Heart right ventricle (tissue), 16 donors: ENCODE data around the gene AK3. TPM values are rescaled to one million over a fixed set of nuclear protein-coding genes. Genes with fewer than 3 reads are reported as not detected.
"Not testable (repeated sequence)": the region's sequence is repeated elsewhere in the genome, so short reads cannot be mapped to it uniquely, and the experiment has no call there.

Experiments used
- ATAC-seq, 8 donors: fragments of 200-7000 bp; cut with Tn5 transposase; one replicate each; pipeline ENCODE4 v1.9.1; 2020; ENCODE audit warnings: mild to moderate bottlenecking in 8 of 8, moderate library complexity in 8 of 8, moderate number of reproducible peaks in 1 of 8
- DNase-seq, 2 donors: peaks; one replicate each; pipeline ENCODE4 v3.0.0-alpha.2; 2020
- H3K27ac ChIP-seq, 10 donors: fragments of 200-600 bp; sonication (generic) in 2 of 10; one replicate each; pipeline versions ENCODE4 v1.5.0 to v1.8.0; 2020 to 2022; ENCODE audit warnings: mild to moderate bottlenecking in 3 of 10
- H3K27me3 ChIP-seq, 7 donors: fragments of 200-600 bp; one replicate each; pipeline ENCODE4 v1.8.0; 2021 to 2022; ENCODE audit warnings: mild to moderate bottlenecking in 2 of 7
- H3K36me3 ChIP-seq, 9 donors: fragments of 200-600 bp; sonication (generic) in 1 of 9; one replicate each; pipeline versions ENCODE4 v1.5.0 to v1.8.0; 2020 to 2022; ENCODE audit warnings: mild to moderate bottlenecking in 2 of 9
- H3K4me1 ChIP-seq, 9 donors: fragments of 200-600 bp; sonication (generic) in 1 of 9; one replicate each; pipeline versions ENCODE4 v1.5.0 to v1.8.0; 2020 to 2022; ENCODE audit warnings: mild to moderate bottlenecking in 4 of 9
- H3K4me3 ChIP-seq, 10 donors: fragments of 200-600 bp; sonication (generic) in 2 of 10; one replicate each; pipeline versions ENCODE4 v1.5.0 to v1.8.0; 2020 to 2022; ENCODE audit warnings: mild to moderate bottlenecking in 7 of 10, moderate library complexity in 2 of 10
- H3K9me3 ChIP-seq, 11 donors: fragments of 200-600 bp in 10 of 11; sonication (generic) in 2 of 11; one replicate each; pipeline versions ENCODE4 v1.5.0 to v1.8.0; 2013 to 2022; ENCODE audit warnings: mild to moderate bottlenecking in 2 of 11, control low read depth in 1 of 11, moderate library complexity in 1 of 11
- CTCF ChIP-seq, 9 donors: fragments of 200-600 bp; sonication (generic) in 2 of 9; IDR thresholded peaks; one replicate each; pipeline versions ENCODE4 v1.5.0 to v1.8.0; 2021 to 2022; ENCODE audit warnings: antibody characterized with exemption in 9 of 9, mild to moderate bottlenecking in 5 of 9, moderate library complexity in 1 of 9
- WGBS, 2 donors: extraction: QIAGEN DNeasy Blood & Tissue Kit; methylation state at CpG; one replicate each; pipeline ENCODE4 v1.1.7; 2013; ENCODE audit warnings: inconsistent platforms in 1 of 2; 5-methylcytosine and 5-hydroxymethylcytosine counted together
- intact Hi-C, 10 donors: fragments of 100-400 bp; cut with DNase I; formaldehyde crosslinking; loops; one replicate each; pipeline versions ENCODE4 v1.11.1 to v1.14.2; 2022
- polyA plus RNA-seq, 2 donors: library from polyadenylated mRNA; stranded (reverse); fragments of 200-250 nt; gene quantifications; one replicate each; pipeline ENCODE4 v1.2.3, GENCODE V29; 2013
- total RNA-seq, 10 donors: library from RNA; stranded (reverse); fragmentation: NEBNext Ultra II Directional in 3 of 10; extraction: Animal tissue kit (Norgen Biotek cat#: 25700) in 3 of 10; gene quantifications; one replicate each; pipeline versions ENCODE4 v1.2.1 to v1.2.4, GENCODE V29; 2021 to 2023
- donor health status: Arrhythmogenic right ventricular cardiomyopathy.
- donor health status: ischemic (EF 13 %, LVEDD 7.1; RV severe dilation, severe dysfunction).
- donor health status: healthy with polysubstance abuse.
- donor health status: DM: no; HTN: yes; CAD: no.
- donor health status: DM: no; HTN: no; CAD: no.
- donor health status: ischemic (EF 25% LVEDD 6.9; RV normal size, moderate dysfunction).
- donor health status: ischemic (EF 25% LVEDD 5.7; RV mildly dilated, moderate dysfunction).
- donor health status: healthy.
- donor health status: DM: yes; HTN: yes; CAD: no.
- donor health status: Ischemic cardiomyopathy.
- donor health status: ischemic (EF 35%, LVEDD 5.7; RV mildly dilated, moderate dysfunction).
- donor health status: nonischemic (EF 11% LVEDD 7.7; RV severe dilation, severe dysfunction).
- donor health status: DM: yes; HTN: yes; CAD: no.
- donor health status: PGD.
- donor health status: ischemic (EF 29% LVEDD 5.4; RV normal size, mild dysfunction).
- donor health status: nonischemic (EF 23%, LVEDD 6.1; RV moderate dilation, normal function).

AK3 gene
- total and polyA plus RNA-seq, 12 donors, result 32.9 to 217 (median 138) TPM

DNA sequence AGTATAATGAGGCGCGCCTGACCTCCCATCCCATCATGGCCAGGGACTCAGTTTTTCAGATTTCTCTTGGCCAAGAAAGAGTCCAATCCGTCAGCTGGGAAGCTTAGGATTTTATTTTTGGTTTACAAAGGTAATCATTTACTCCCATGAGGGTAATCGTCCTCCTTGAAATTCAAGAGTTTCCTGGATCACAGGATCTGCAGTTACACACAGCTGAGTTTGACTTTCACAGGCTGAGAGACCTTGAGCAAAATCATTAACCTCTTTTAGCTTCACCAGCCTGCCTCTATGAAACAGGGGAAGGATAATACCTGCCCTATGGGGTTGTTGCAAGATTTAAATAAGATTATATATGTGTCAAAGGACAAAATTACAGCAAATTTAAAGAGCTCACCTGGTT is 15.4 kb upstream of the AK3 start:
- no peak for DNase-seq
- Histone ChIP-seq H3K4me1 (peaks cover 0 to 25% (median 0%) of the 10 kb centered on the region in 9 donors), H3K4me3 (no peak overlapping the region), H3K36me3 (no peaks in the 10 kb centered on the region), H3K9me3 (no peaks in the 10 kb centered on the region), H3K27me3 (no peaks in the 10 kb centered on the region), H3K27ac (no peak overlapping the region)
- intact Hi-C loops, result loop anchor here in 4 of 10 donors (5.0 to 10.0 kb wide), 3 partner anchors 231 to 841 kb away; partner anchors contain the start of gene JAK2 (in 1 of the 4)
- ATAC-seq, result no peak
- no peak for TF ChIP-seq CTCF (IDR thresholded peaks at IDR 0.05)
- WGBS, 2 donors, result 52 to 59% methylated on average over 4 of the region's 4 CpGs

- H3K9me3 ChIP-seq, result no peaks in the 10 kb centered on the region
- TF ChIP-seq CTCF (IDR thresholded peaks at IDR 0.05), result no peak
- ATAC-seq (no peak), DNase-seq (no peak)
- intact Hi-C loops, result loop anchor here in 4 of 10 donors (5.0 to 10.0 kb wide), 3 partner anchors 232 to 842 kb away; partner anchors contain the start of gene JAK2 (in 1 of the 4)
- no peak overlapping the region for H3K27ac ChIP-seq
- no peak overlapping the region for H3K4me3 ChIP-seq
- no peaks in the 10 kb centered on the region for H3K27me3 ChIP-seq
- peaks cover 0 to 15% (median 3%) of the 10 kb centered on the region in 9 donors for H3K4me1 ChIP-seq
- H3K36me3 ChIP-seq, result no peaks in the 10 kb centered on the region
- WGBS, 2 donors, result 63 to 65% methylated on average over 5 of the region's 5 CpGs
Measured at GRCh38 chr9:4755026-4755609, 14.1 kb upstream of the AK3 start.

GRCh38 chr9:4754530-4754929 is 13.5 kb upstream of the AK3 start:
- H3K27me3 ChIP-seq, H3K4me3 ChIP-seq, DNase-seq, H3K27ac ChIP-seq, H3K36me3 ChIP-seq, H3K9me3 ChIP-seq, ATAC-seq: not testable (repeated sequence)
- intact Hi-C loops, result loop anchor here in 2 of 10 donors (10.0 kb wide), 1 partner anchor 670 kb away; no protein-coding TSS in a partner anchor
- peaks cover 0 to 15% (median 5%) of the 10 kb centered on the region in 9 donors for H3K4me1 ChIP-seq

- Histone ChIP-seq H3K27ac (no peak overlapping the region), H3K9me3 (no peaks in the 10 kb centered on the region), H3K36me3 (no peaks in the 10 kb centered on the region), H3K27me3 (no peaks in the 10 kb centered on the region), H3K4me1 (peaks cover 0 to 7% (median 2%) of the 10 kb centered on the region in 9 donors), H3K4me3 (no peak overlapping the region)
- TF ChIP-seq CTCF (IDR thresholded peaks at IDR 0.05), result peak in 8 of 9 donors; percentile 24 to 73 (median 64)
- DNase-seq (no peak), ATAC-seq (peak in 7 of 8 donors; percentile 41 to 74 (median 62))
- intact Hi-C loops, result loop anchor here in 2 of 10 donors (10.0 kb wide), 1 partner anchor 675 kb away; no protein-coding TSS in a partner anchor
- WGBS, 2 donors, result 25 to 34% methylated on average over 8 of the region's 8 CpGs
Measured at GRCh38 chr9:4750023-4750673, 9.1 kb upstream of the AK3 start.
